Activated T-cell treated with anti-CD3 and anti-CD28 coated beads for 48 hours (primary cell): ENCODE results near the gene ANO2.
"Not testable (repeated sequence)": the region's sequence is repeated elsewhere in the genome, so short reads cannot be mapped to it uniquely, and the experiment has no call there.

Experiments used
- DNase-seq: peaks from one replicate; pipeline ENCODE4 v3.0.0-alpha.2; 2020; ENCODE audit warnings: low read depth

Gene ANO2

GRCh38 chr12:5661811-5662210, 283.2 kb downstream of the ANO2 start:
- DNase-seq, result no peak

- DNase-seq, result no peak
Observed at GRCh38 chr12:5660238-5660637, 284.8 kb downstream of the ANO2 start.

GRCh38 chr12:5658339-5658941, 286.6 kb downstream of the ANO2 start:
- not testable (repeated sequence) for DNase-seq

GRCh38 chr12:5656836-5657235, 288.2 kb downstream of the ANO2 start:
- DNase-seq, result no peak

GRCh38 chr12:5655120-5655519, 289.9 kb downstream of the ANO2 start:
- no peak for DNase-seq

GRCh38 chr12:5654019-5654418, 291.0 kb downstream of the ANO2 start:
- no peak for DNase-seq

GRCh38 chr12:5650829-5651461, 294.1 kb downstream of the ANO2 start:
- DNase-seq, result no peak

GRCh38 chr12:5650281-5650680, 294.8 kb downstream of the ANO2 start:
- no peak for DNase-seq

- DNase-seq, result no peak
Observed at GRCh38 chr12:5648692-5649359, 296.2 kb downstream of the ANO2 start.

- DNase-seq, result no peak
Observed at GRCh38 chr12:5643266-5643665, 301.8 kb downstream of the ANO2 start.

- no peak for DNase-seq
Observed at GRCh38 chr12:5637698-5638097, 307.4 kb downstream of the ANO2 start.

GRCh38 chr12:5636907-5637306, 308.2 kb downstream of the ANO2 start:
- no peak for DNase-seq

- no peak for DNase-seq
Observed at GRCh38 chr12:5633106-5633505, 312.0 kb downstream of the ANO2 start.

GRCh38 chr12:5632453-5632852, 312.6 kb downstream of the ANO2 start:
- no peak for DNase-seq

- DNase-seq, result no peak
Observed at GRCh38 chr12:5631497-5631896, 313.6 kb downstream of the ANO2 start.

GRCh38 chr12:5630726-5631125, 314.3 kb downstream of the ANO2 start:
- DNase-seq, result no peak

- DNase-seq, result no peak
Observed at GRCh38 chr12:5628501-5628900, 316.6 kb downstream of the ANO2 start.

- no peak for DNase-seq
Observed at GRCh38 chr12:5627053-5627630, 317.9 kb downstream of the ANO2 start.

- no peak for DNase-seq
Observed at GRCh38 chr12:5626151-5626550, 318.9 kb downstream of the ANO2 start.

- no peak for DNase-seq
Observed at GRCh38 chr12:5624486-5625272, 320.4 kb downstream of the ANO2 start.

GRCh38 chr12:5623411-5623810, 321.6 kb downstream of the ANO2 start:
- no peak for DNase-seq

- no peak for DNase-seq
Observed at GRCh38 chr12:5622280-5622679, 322.8 kb downstream of the ANO2 start.
